Stimulated activated CD4-positive, alpha-beta T cell treated with anti-CD3 and anti-CD28 coated beads, Interleukin-12 subunit alpha, Interleukin-12 subunit beta, amount 100 ng/mL, for 48 hours (primary cell): ENCODE data around the gene MRPS9.

Source experiments
- DNase-seq, 3 donors: peaks; one replicate each; pipeline ENCODE4 v3.0.0-alpha.2; 2020; ENCODE audit warnings: low read depth in 2 of 3, low spot score in 1 of 3

MRPS9 gene

GRCh38 chr2:105078906-105079495 is 41.1 kb downstream of the MRPS9 start:
- DNase-seq: no peak

DNA sequence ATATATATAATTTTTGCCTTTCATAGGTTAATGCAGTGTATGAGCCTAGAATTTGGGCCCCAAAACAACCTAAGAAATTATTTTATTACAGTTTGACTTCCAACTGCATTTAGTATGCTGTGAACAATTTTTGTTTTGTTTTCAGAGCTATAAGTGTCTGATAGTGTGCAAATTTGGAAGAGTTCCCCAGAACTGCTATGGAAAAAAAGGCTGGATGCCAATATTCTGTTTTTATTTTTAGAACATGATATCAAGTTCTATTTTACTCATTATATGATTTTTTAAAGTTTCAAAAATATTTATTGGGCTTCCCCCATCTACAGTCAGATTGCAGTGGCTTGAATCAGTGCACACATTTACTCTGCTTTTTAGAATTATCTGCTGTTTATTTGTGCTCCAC is 42.6 kb downstream of the MRPS9 start:
- DNase-seq: no peak

- no peak for DNase-seq
Measured at GRCh38 chr2:105081006-105081601, 43.2 kb downstream of the MRPS9 start.

DNA sequence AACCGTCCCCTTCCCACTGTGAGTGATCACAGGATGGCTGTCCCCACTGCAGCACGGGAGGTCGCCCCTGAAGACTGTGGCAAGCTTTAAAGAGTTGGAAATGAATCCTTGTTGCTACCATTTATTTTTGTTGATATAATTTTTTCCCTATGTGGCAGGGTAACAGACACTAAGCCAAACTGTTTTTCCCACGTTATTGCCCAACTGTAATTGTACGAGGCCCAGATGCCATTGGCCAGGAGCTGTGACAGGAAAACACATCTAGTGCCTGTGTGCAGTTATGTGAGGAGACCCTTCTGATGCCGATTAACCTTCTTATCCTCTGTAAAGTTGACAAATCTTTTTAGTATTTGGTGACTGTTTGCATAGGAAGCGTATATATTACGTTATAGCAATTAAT is 44.2 kb downstream of the MRPS9 start:
- DNase-seq: no peak

- no peak for DNase-seq
Measured at GRCh38 chr2:105085525-105085924, 47.7 kb downstream of the MRPS9 start.

DNA sequence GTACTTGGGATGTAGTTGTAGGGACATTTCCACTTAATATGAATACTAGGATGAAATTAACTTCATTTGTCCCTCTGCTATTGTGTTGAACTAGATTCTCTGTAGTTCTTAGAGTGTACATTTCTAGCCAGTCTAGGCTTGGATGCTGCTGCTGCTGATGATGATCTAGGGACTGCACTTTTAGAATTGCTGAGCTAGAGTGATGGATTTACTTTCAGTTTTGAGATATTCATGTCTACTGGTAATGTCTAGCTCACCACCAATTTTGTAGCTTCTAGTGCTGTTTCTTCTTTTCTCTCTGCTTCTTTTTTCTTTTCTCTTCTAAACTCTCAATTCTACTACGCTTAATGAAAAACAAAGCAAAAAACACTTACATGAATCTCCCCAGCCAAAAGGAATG is 49.4 kb downstream of the MRPS9 start:
- DNase-seq: no peak

GRCh38 chr2:105090091-105090490 is 52.2 kb downstream of the MRPS9 start:
- no peak for DNase-seq

- DNase-seq: no peak
Measured at GRCh38 chr2:105092797-105093196, 54.9 kb downstream of the MRPS9 start.

GRCh38 chr2:105099153-105099552 is 61.3 kb downstream of the MRPS9 start:
- DNase-seq: no peak

DNA sequence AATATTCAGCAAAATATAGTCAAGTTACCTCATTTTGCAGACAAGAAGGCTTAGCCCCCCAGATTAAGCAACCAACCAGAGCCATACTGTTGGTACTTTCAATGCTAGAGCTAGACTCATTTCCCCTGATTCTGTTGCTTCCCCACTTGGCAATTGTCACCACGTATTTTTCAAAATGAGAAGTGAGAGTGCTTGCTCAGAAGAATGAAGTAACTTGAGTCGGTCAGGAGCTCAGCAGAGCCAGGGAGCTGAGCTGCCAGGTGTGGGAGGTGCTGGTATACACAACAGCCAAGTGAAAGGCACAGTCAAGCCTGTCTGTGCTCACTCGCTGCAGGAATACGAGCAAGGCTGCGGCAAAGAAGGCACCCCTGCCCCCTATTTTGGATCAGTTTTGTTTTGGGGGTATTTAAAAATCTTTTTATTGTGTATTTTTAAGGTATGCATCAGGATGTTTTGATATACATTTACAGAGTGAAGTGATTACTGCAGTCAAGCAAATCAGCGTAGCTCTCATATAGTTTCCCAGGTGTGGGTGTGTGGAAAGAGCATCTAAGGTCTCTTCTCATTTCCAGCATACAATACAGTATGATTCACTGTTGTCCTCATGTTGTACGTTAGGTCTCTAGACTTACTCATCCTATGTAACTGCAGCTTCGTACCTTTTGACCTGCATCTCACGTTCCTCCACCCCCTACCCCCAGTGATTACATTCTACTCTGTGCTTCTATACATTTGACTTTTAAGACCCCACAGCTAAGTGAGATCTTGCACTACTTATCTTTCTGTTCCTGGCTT is 62.4 kb downstream of the MRPS9 start:
- no peak for DNase-seq

- DNase-seq: no peak
Measured at GRCh38 chr2:105102001-105102400, 64.1 kb downstream of the MRPS9 start.

GRCh38 chr2:105102963-105103421 is 65.1 kb downstream of the MRPS9 start:
- no peak for DNase-seq

GRCh38 chr2:105103481-105103880 is 65.6 kb downstream of the MRPS9 start:
- DNase-seq: no peak

- no peak for DNase-seq
Measured at GRCh38 chr2:105104208-105104731, 66.4 kb downstream of the MRPS9 start.

DNA sequence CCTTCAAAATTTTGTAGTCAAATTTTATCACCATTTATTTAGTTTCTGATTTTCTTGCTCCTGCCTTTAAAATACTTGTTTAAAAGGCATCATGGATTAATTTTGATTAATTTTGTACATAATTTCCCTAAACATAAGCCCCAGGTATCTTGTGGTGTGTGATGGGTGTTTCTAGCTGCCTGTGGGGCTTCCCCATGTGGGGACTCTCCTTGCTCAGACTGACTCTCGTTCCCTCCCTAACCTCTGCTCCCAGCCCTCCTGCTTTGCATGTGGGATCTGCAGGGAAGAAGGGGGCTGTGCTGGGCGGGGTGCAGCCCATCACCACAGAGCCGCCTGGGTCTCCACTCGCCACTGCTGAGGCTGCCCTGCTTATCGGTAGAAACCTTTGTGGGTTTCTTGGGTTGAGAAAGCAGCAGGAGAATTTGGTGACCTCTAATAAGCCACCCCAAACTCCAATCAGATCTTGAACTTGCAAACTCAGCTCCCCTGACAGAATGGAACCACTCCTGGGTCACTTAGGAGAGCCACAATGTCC is 72.5 kb downstream of the MRPS9 start:
- DNase-seq: no peak

- DNase-seq: no peak
Measured at GRCh38 chr2:105111365-105112150, 73.7 kb downstream of the MRPS9 start.

DNA sequence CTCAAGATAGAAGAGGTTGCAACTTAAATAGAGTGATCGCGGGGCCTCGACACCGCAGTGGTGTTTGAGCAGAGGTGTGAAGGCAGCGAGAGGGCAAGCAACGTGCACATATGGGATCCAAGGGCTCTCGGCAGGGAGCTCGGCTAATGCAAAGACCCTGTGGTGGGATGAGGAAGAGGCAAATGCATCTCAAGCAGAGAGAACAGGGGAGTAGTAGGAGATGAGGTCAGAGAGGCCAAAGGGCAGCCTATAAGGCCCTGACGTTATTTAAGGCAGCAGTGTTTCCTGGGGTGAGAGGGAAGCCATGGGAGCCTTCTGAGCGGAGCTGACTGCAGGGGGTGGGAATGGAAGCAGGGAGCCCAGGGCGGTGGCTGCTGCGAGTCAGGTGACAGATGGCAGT is 74.5 kb downstream of the MRPS9 start:
- DNase-seq: no peak

GRCh38 chr2:105113616-105114291 is 75.9 kb downstream of the MRPS9 start:
- no peak for DNase-seq

DNA sequence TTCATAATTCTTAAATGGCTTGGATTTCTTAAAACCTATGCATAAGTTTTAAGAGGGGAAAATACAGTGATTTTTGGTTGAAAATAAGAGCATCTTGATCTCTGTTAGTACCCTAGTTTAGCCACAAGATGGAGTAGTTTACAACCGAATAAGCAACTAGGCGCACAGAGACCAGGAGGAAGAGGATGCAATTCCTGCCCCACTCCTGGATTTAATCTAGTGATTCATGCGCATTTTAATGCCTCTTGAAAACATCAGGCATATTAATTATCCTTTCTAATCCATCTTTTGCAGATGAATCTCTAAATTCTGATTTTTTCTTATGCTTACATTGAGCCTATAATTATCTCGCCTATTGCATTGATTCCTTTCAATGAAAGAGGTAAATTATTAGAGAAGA is 76.7 kb downstream of the MRPS9 start:
- peak in 1 of 3 donors; percentile 9 for DNase-seq

- DNase-seq: no peak
Measured at GRCh38 chr2:105116348-105116747, 78.5 kb downstream of the MRPS9 start.

GRCh38 chr2:105117565-105117964 is 79.7 kb downstream of the MRPS9 start:
- DNase-seq: no peak
